OCI-LY3 (cell line): Measurements from ENCODE around the gene RAP1GAP2.
A peak's percentile ranks its signal among the peaks of the same experiment; 100 is the strongest.

Source experiments
- H2AFZ ChIP-seq: fragments of 200-600, 300-600 bp; shearing (Covaris generic); 2 replicates; pipeline ENCODE4 v1.6.0; 2014; ENCODE audit warnings: antibody characterized with exemption, low read depth, low read length
- H3K27ac ChIP-seq: fragments of 200-600, 300-600 bp; sonication (generic); 2 replicates; pipeline ENCODE4 v1.5.1; 2014; ENCODE audit warnings: mild to moderate bottlenecking, low read length, moderate library complexity, mixed read lengths
- H3K27me3 ChIP-seq: fragments of 200-600, 300-600 bp; sonication (generic); 2 replicates; pipeline ENCODE4 v1.6.1; 2014; ENCODE audit warnings: low read depth, low read length, mixed read lengths
- H3K36me3 ChIP-seq: fragments of 200-600, 300-600 bp; sonication (generic); replicated peaks from 2 replicates; pipeline ENCODE3; 2014; ENCODE audit warnings: low read depth, low read length, mixed read lengths
- H3K4me1 ChIP-seq: fragments of 300-600, 200-600 bp; sonication (generic); 2 replicates; pipeline ENCODE4 v1.6.1; 2014; ENCODE audit warnings: low read length, mixed read lengths
- H3K4me2 ChIP-seq: fragments of 200-600, 300-600 bp; sonication (generic); 2 replicates; pipeline ENCODE4 v1.6.1; 2014; ENCODE audit warnings: low read length, mixed read lengths
- H3K4me3 ChIP-seq: fragments of 300-600, 200-600 bp; sonication (generic); 2 replicates; pipeline ENCODE4 v1.5.1; 2014; ENCODE audit warnings: antibody characterized with exemption, mild to moderate bottlenecking, low read length, moderate library complexity
- H3K79me2 ChIP-seq: fragments of 300-600, 200-600 bp; shearing (Covaris generic); 2 replicates; pipeline ENCODE4 v1.6.1; 2014; ENCODE audit warnings: mild to moderate bottlenecking, low read length, mixed read lengths
- H3K9ac ChIP-seq: fragments of 300-600, 200-600 bp; shearing (Covaris generic); 2 replicates; pipeline ENCODE4 v1.6.0; 2014; ENCODE audit warnings: mild to moderate bottlenecking, low read length, moderate library complexity
- H3K9me3 ChIP-seq: fragments of 200-600, 300-600 bp; shearing (Covaris generic); 2 replicates; pipeline ENCODE4 v1.6.1; 2014; ENCODE audit warnings: low read length, mixed read lengths; ENCODE audit not compliant: insufficient read depth
- H4K20me1 ChIP-seq: fragments of 200-600, 300-600 bp; sonication (generic); 2 replicates; pipeline ENCODE4 v1.6.1; 2016; ENCODE audit warnings: low read length, mixed read lengths; ENCODE audit not compliant: insufficient read depth
- CTCF ChIP-seq: fragments of 200-600, 300-600 bp; sonication (generic); IDR thresholded peaks from 2 replicates; pipeline ENCODE4 v1.5.1; 2014; ENCODE audit warnings: antibody characterized with exemption, low read length, low read depth
- EZH2phosphoT487 ChIP-seq: fragments of 200-600 bp; shearing (Covaris generic); IDR thresholded peaks from 2 replicates; pipeline ENCODE4 v1.6.1; 2018; ENCODE audit warnings: antibody characterized with exemption, mixed run types, low read depth

The RAP1GAP2 gene

GRCh38 chr17:2821868-2822267 is 25.6 kb downstream of the RAP1GAP2 start:
- H3K27me3 ChIP-seq = no peaks in the 10 kb centered on the region
- no peak overlapping the region for H2AFZ ChIP-seq
- H3K9me3 ChIP-seq = no peaks in the 10 kb centered on the region
- TF ChIP-seq EZH2phosphoT487 (no peak), CTCF (no peak)
- H3K9ac ChIP-seq = no peak overlapping the region
- no peaks in the 10 kb centered on the region for H3K4me1 ChIP-seq
- H3K4me3 ChIP-seq = no peak overlapping the region
- H3K79me2 ChIP-seq = no peaks in the 10 kb centered on the region
- H3K36me3 ChIP-seq = no peaks in the 10 kb centered on the region
- no peak overlapping the region for H3K4me2 ChIP-seq
- no peaks in the 10 kb centered on the region for H4K20me1 ChIP-seq
- H3K27ac ChIP-seq = no peak overlapping the region

- Histone ChIP-seq H3K9ac (no peak overlapping the region), H3K27me3 (no peaks in the 10 kb centered on the region), H3K4me1 (no peaks in the 10 kb centered on the region), H3K79me2 (no peaks in the 10 kb centered on the region), H2AFZ (no peak overlapping the region), H3K27ac (no peak overlapping the region), H3K9me3 (no peaks in the 10 kb centered on the region), H4K20me1 (no peaks in the 10 kb centered on the region), H3K4me3 (no peak overlapping the region), H3K36me3 (no peaks in the 10 kb centered on the region), H3K4me2 (no peak overlapping the region)
- no peak for TF ChIP-seq EZH2phosphoT487
- no peak for TF ChIP-seq CTCF
Observed at GRCh38 chr17:2822358-2822757, 26.1 kb downstream of the RAP1GAP2 start.

- no peak overlapping the region for H3K9ac ChIP-seq
- H3K79me2 ChIP-seq = no peaks in the 10 kb centered on the region
- no peak for TF ChIP-seq CTCF
- no peak for TF ChIP-seq EZH2phosphoT487
- no peaks in the 10 kb centered on the region for H3K36me3 ChIP-seq
- no peak overlapping the region for H3K4me3 ChIP-seq
- no peak overlapping the region for H2AFZ ChIP-seq
- no peaks in the 10 kb centered on the region for H3K9me3 ChIP-seq
- no peak overlapping the region for H3K4me2 ChIP-seq
- peaks cover 4% of the 10 kb centered on the region; the same call in 1 of the 2 replicates for H3K27me3 ChIP-seq
- no peak overlapping the region for H3K27ac ChIP-seq
- H4K20me1 ChIP-seq = no peaks in the 10 kb centered on the region
- H3K4me1 ChIP-seq = 0 out of 2 replicates have a peak, but pooled peaks cover 2% of the 10 kb centered on the region
Observed at GRCh38 chr17:2825253-2825970, 29.2 kb downstream of the RAP1GAP2 start.

- H4K20me1 ChIP-seq = no peaks in the 10 kb centered on the region
- TF ChIP-seq EZH2phosphoT487 (no peak), CTCF (peak; percentile 65)
- no peak overlapping the region for H3K9ac ChIP-seq
- H3K4me1 ChIP-seq = 0 out of 2 replicates have a peak, but pooled peaks cover 2% of the 10 kb centered on the region
- H3K4me2 ChIP-seq = 0 out of 2 replicates have a peak overlapping the region, but pooled peaks have one; percentile 22
- H3K4me3 ChIP-seq = no peak overlapping the region
- H3K36me3 ChIP-seq = no peaks in the 10 kb centered on the region
- no peak overlapping the region for H3K27ac ChIP-seq
- peak overlapping the region; percentile 65; the same call in 1 of the 2 replicates for H2AFZ ChIP-seq
- H3K79me2 ChIP-seq = no peaks in the 10 kb centered on the region
- H3K9me3 ChIP-seq = no peaks in the 10 kb centered on the region
- H3K27me3 ChIP-seq = peaks cover 4% of the 10 kb centered on the region; the same call in 1 of the 2 replicates
Observed at GRCh38 chr17:2828397-2829038, 32.3 kb downstream of the RAP1GAP2 start.
